NCI-H345 treated with DMSO at 0.1 percent for 48 hours (cell line): ENCODE measurements around the gene GFY.

Experiments
- DNase-seq: peaks from one replicate; lab custom pipeline; 2025; ENCODE audit not compliant: unreplicated experiment; lab: John Stamatoyannopoulos, UW

Gene GFY

DNA sequence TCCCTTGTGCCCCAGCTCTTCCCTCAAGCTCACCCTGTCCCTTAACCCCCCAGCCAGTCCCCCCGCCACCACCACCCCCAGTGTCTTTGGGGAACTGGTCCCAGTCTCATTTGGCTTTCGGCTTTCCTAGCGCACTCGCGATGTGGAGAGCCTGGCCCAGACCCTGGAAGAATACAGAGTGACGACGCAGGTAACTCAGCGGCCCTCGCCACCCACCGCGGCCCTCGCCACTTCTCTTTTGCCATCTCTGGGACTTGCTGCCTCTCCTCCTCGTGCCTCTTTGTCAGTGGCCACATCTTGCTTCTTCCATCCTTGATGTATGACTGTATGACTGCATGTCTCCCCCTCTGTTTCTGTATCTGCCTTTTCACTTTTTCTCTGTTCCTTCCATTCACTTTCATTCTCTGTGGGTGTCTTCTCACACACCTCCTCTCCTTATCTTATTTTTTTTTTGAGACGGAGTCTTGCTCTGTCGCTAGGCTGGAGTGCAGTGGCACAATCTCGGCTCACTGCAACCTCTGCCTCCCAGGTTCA, 17.6 kb upstream of the GFY start:
- no peak for DNase-seq

DNA sequence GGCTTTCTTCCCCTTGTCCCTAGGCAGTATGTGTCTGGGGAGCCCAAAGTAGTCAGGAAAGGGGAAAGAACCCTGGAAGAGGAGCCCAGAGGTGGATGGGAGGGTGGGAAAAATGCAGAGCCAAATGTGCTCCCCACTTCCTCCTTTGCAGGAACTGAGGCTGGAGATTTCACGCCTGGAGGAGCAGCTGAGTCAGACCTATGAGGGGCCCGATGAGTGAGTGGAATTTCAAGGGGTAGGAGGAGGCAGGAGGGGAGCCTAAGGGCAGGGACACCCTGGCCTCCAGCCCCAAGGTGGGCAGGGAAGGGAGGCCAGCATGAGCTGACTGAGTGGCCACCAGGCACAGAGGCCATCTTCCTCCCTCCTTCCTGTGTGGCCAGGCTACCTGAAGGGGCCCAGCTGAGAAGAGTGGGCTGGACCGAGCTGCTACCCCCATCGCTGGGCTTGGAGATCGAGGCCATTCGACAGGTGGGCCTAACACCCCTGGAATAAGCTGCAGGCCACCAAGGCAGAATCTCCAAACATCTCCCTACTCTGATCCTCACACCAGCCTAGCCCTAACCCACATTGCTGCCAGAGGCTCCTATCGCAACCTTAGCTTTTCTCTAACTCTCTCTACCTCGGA, 16.3 kb upstream of the GFY start:
- no peak for DNase-seq

DNA sequence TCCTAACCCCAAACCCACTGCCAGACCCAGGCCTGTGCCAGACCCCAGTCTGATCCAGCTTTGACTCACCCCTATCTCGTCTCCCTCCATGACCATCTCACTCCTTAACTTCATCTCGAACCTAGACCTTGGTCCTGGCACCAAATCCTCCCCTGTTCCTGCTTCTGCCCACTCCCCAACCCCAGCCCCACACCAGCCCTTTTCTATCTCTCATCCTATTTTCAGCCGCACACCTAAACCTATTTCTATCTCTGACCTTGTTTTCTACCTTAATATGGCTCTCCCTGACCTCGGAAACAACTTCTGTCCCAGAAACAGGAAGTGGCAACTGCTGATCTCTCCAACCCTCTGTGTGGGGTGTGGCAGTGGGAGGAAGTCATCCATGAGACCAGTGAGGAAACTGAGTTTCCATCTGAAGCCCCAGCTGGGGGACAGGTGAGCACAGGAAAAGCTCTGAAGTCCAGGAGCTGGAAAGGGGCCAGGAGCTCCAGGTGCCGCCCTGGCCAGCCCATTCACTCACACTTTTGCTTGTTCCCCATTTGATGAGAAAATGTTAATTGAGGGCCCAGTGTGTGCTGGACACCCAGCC, 15.7 kb upstream of the GFY start:
- DNase-seq: no peak

DNA sequence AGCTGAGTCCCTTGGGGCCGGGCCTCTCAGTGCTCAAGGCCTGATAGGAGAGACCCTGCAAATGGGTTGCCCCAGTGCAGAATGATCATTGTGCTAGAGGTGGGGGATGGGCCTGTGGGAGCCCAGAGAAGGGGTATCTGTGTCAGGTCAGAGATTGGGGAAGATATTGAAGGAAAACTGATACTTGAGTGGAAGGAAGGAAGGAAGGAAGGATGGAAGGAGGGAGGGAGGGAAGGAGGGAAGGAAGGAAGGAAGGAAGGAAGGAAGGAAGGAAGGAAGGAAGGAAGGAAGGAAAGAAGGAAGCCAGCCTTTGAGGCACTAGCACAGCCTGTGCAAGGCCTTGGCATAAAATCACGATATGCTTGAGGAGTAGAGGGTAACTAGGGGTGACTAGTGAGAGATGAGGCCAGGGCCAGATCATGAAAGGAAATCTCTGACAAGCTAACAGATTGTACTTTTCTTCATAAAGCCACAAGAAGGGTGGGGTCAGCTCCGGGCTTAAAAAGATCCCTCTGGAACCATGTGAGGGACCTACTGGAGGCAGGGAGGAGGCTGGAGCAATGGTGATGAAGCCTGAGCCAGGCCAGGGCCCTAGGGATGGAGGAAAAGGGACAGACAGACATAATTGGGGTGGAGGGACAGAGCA, 13.4 kb upstream of the GFY start:
- DNase-seq: no peak

DNA sequence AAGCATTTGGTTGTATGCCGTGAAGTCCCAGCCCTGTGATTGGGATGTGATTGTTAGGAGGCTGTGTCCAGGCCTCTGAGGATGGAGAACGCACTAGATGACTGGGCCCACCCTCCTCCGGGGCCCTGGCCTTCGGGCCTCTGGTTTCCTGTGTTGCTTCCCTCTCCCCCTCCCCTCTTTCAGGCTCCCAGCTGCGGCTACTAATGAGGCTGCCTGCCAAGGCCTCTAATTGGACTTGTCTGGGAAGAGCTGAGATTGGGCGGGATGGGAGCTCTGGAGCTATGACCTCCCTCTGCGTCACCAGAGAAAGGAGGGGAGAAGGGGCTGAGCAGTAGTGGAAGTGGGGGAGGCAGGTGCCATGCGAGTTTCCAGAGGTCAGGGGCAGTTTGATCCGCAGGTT, 11.8 kb upstream of the GFY start:
- no peak for DNase-seq

GRCh38 chr19:49414256-49414655, 10.9 kb upstream of the GFY start:
- no peak for DNase-seq

DNA sequence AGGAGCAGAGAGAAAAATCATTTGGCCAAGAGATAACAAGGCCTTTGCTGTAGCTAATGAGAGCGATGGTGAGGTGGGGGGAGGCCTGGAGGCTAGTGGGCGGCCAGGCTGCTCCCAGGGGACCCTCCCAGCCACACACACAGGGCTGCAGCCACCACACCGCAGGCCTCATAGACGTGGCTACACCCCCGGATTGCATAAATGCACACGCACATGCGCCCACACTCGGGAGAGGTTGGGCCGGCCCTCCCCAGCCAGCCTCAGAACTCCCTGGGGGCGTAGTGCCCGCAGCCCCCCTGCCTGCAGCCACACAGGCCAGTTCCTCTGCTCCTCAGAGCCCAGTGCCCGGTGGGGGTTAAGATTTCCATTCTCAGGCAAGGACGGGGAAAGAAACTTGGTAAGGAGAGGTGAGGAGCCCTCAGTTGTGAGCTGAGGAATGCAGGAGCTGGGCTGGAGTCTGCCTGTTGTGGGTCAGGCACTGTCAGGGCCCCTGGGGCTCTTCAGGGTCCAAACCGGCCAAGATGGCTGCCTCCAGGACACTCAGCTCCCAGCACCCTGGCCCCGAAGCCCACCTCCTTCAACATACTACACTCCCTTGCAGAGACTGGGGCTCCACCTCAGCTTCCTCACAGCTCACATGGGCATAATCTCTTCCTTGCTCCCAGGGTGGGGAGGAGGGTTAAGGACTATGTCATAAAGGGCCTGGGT, 9.9 kb upstream of the GFY start:
- DNase-seq: no peak

- DNase-seq: no peak
Observed at GRCh38 chr19:49415810-49416200, 9.4 kb upstream of the GFY start.

GRCh38 chr19:49417088-49417487, 8.1 kb upstream of the GFY start:
- DNase-seq: no peak

- DNase-seq: no peak
Observed at GRCh38 chr19:49418511-49418910, 6.7 kb upstream of the GFY start.

- no peak for DNase-seq
Observed at GRCh38 chr19:49419173-49419572, 6.0 kb upstream of the GFY start.

GRCh38 chr19:49420227-49420626, 5.0 kb upstream of the GFY start:
- DNase-seq: no peak

GRCh38 chr19:49421039-49421877, 3.9 kb upstream of the GFY start:
- DNase-seq: peak; percentile 55

- no peak for DNase-seq
Observed at GRCh38 chr19:49421878-49422202, 3.3 kb upstream of the GFY start.

- DNase-seq: peak; percentile 37
Observed at GRCh38 chr19:49422407-49423070, 2.6 kb upstream of the GFY start.

GRCh38 chr19:49423071-49423984, 1.9 kb upstream of the GFY start, which contains the start of gene PTH2:
Gene PTH2, minus strand, starts transcription at chr19:49423441. Its CDS starts 102 bp downstream, at chr19:49423339.
- DNase-seq: no peak

- no peak for DNase-seq
Observed at GRCh38 chr19:49423985-49424303, 1.2 kb upstream of the GFY start.

DNA sequence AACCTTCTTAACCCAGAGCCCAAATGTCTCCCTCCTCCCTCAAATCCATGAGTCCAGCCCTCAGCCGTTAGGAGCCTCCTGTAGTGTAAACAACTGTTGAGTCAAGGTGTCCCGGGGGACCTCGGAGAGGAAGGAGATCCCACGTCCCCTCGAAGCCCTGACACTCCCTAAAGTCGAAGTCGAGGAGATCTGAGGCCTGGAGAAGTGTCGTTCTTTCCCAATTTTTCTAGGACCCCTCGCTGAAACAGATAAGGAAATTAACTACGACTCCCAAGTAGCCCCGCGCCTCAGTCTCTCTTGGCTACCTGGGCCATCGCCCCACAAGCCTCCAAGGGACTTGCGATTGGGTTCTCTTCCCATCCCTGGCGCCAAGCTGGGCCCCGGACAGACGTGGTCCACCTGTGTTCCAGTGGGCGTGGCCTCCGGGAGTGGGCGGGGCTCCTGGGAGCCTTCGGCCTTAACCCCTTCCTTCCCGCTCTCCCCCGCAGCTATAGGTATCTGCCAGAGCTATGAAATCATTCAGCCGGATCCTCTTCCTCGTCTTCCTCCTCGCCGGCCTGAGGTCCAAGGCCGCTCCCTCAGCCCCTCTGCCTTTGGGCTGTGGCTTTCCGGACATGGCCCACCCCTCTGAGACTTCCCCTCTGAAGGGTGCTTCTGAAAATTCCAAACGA, 869 bp downstream of the GFY start:
- no peak for DNase-seq

DNA sequence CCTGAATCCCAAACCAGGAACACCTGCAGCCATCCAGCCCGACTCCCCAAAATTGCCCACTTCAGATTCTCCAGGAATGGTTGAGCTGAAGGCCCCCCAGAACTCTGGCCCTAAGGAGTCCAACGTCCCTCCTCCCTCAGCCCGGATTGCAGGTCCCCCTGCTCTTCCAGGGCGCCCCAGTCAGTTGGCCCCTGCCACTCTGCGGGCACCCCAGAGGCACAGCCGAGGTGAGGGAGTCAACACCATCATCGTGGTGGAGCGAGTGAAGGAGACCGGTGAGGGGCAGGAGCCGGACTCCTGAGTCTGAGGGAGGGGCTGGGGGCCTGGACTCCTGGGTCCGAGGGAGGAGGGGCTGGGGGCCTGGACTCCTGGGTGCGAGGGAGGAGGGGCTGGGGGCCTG, 2.2 kb downstream of the GFY start:
- no peak for DNase-seq
